GM19328 (cell line): ENCODE measurements around the gene TIAM1.

Experiments
- ATAC-seq: cut with Tn5 transposase; IDR thresholded peaks from one replicate; pipeline ENCODE4 v1.9.1; 2021; ENCODE audit warnings: mild to moderate bottlenecking, moderate library complexity; ENCODE audit not compliant: unreplicated experiment

TIAM1 gene

GRCh38 chr21:31099122-31099521 lies 244.9 kb downstream of the TIAM1 start:
- no peak for ATAC-seq

- ATAC-seq, result no peak
Observed at GRCh38 chr21:31098576-31099005, 245.5 kb downstream of the TIAM1 start.

DNA sequence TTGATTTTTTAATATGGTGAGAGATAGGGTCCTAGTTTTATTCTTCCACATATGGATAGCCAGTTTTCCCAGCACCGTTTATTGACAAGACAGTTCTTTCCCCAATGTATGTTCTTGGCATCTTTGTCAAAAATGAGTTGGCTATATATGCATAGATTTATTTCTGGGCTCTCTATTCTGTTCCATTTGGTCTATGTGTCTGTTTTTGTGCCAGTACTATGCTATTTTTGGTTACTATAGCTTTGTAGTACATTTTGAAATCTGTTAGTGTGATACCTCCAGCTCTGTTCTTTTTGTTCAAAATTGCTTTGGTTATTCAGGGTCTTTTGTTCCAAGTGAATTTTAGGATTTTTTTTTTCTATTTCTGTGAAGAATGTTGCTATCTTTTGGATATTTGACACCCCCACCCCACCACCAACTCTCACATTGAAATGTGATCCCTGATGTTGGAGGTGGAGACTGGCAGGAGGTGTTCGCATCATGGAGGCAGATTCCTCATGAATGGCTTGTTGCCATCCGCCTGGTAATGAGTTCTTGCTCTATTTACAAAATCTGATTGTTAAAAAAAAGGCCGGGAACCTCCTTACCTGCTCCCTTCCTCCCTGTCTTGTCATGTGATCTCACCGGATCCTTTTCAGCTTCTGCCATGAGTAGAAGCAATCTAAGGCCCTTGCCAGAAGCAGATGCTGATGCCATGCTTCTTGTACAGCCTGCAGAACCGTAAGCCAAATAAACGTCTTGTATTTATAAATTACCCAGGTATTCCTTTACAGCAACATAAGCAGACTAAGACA lies 251.0 kb downstream of the TIAM1 start:
- ATAC-seq, result no peak

DNA sequence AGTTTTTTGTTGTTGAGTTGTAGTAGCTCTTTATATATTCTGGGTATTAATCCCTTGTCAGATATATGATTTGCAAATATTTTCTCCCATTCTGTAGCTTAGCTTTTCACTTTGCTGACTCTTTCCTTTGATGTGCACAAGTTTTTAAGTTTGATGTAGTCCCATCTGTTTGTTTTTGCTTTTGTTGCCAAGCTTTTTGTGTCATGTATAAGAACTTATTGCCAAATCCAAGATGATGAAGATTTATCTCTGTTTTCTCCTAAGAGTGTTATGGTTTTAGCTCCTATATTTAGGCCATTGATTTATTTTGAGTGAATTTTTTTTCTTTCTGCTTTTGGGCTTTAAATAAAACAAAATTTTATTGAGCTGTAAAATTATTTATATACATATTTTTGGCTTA lies 253.7 kb downstream of the TIAM1 start:
- ATAC-seq, result no peak

- no peak for ATAC-seq
Observed at GRCh38 chr21:31088474-31088751, 255.6 kb downstream of the TIAM1 start.

DNA sequence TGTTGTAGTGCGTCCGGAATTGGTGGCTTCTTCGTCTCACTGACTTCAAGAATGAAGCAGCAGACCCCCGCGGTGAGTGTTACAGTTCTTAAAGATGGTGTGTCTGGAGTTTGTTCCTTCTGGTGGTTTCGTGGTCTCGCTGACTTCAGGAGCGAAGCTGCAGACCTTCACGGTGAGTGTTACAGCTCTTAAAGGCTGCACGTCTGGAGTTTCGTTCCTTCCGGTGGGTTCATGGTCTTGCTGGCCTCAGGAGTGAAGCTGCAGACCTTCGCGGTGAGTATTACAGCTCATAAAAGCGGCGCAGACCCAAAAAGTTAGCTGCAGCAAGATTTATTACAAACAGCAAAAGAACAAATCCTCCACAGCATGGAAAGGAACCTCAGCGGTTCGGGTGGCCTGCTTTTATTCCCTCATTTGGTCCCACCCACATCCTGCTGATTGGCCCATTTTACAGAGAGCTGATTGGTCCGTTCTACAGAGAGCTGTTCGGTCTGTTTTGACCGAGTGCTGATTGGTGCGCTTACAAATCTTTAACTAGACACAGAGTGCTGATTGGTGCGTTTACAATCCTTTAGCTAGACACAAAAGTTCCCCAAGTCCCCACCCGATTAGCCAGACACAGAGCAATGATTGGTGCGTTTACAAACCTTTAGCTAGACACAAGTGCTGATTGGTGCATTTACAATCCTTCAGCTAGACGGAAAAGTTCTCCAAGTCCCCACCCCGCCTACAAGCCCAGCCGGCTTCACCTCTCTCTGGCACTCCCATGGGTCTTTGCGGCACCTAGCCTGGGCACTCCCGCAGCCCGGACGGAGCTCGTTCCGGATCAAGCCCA lies 256.2 kb downstream of the TIAM1 start:
- ATAC-seq, result no peak

GRCh38 chr21:31084689-31085088 lies 259.4 kb downstream of the TIAM1 start:
- ATAC-seq, result no peak

DNA sequence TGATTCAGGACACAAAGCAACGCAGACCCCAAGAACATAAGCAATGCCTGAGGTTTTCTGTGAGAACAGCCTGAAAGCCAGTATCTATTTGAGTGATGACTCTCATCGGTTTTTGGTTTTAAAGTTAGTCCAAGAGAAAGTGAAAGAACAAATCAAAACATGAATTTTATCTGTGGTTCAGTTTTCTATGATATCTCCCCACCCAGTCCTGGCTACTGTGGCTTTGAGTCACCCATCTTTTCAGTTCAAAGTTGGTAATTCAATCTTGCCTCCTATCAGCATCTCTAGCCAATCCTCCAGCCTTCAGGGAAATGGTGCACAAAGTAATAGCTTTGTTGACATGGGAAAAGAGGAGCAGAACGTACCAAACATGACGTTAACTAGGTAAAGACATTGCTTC lies 265.3 kb downstream of the TIAM1 start:
- ATAC-seq, result no peak

DNA sequence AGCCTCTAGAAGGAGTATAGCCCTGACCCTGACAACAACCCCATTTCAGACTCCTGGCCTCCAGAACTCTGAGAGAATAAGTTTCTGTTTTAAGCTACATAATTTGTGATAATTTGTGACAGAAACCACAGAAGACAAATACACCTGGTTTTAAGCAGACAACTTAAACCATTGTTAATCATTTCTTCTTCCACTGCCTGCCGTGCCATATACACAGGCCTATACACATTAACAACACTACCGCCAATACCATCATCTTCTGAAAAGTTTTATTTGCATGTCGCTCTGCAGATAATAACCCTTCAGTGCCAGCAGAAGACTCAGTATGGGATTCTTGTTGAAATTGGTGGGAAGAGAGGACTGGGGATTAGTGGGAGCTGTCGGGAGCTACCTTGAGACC lies 265.8 kb downstream of the TIAM1 start:
- no peak for ATAC-seq

- no peak for ATAC-seq
Observed at GRCh38 chr21:31075848-31076247, 268.2 kb downstream of the TIAM1 start.

DNA sequence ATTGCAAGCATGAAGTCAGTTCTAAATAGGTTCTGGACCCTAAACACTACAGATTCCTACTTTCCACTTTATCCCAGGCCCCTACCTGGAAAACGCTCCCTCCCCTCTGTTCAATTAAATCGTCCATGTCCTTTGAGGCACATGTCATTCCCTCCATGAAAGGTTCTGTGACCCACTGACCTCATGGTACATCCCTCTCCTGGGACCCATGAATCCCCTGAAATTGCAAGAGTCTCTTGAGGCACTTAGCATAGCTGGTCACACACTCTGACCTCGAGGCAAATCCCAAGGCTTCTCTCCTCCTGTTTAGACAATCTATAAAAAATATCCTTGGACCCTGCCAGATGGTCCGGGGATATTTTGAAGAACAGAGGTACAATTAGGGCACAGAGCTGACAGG lies 271.5 kb downstream of the TIAM1 start:
- ATAC-seq, result no peak
